ENCODE results near the gene SUMO3. TPM values are rescaled to one million over a fixed set of nuclear protein-coding genes. Genes with fewer than 3 reads are reported as not detected.

SUMO3 gene
- polyA plus RNA-seq, 1 donor (not counting 4 experiments of a cell fraction or from before 2014, with no cell fraction given) = 115 TPM

DNA sequence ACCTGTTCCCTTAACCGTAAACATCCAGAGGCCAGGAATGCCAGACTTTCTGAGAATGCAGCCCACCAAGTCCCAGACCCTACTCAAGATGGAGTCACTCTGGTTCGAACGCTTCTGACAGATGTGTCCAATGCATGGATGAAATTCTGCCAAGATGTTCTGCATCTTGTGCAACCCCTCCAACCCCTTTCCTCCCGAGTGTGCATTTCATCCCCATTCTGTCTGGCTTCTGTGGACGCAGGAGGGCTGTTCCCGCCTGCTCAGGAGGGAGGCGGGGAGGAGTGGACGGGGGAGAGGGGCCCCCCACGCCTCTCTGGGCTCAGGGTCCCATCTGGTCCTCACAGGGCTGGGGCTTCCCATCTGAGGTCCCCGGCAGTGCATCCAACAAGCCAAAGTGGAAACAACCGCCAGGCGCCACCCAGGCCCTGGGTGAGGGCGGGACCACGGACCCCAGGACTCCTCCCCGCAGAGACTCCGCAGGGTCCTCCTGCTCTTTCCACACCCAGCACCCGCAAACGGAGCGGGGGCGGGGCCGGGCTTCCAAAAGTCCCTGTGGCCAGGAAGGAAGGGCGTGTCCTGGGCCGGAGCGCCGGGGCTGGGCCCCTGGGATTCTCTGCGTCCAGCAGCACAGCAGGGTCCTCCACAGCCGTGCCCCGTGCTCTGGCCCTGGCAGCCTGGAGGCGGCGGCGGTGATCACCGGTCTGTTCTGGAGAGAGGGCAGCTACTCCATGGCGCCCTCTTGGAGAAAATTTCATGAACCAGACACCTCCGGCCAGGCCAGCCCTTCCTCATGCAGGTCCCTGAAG, 27.8 kb upstream of the SUMO3 start:
- Histone ChIP-seq H3K9ac (ENCODE audit: control insufficient read depth, extremely low read depth, insufficient read depth, low read length) (peak overlapping the region; percentile 56), H3K9me1 (ENCODE audit: control insufficient read depth, extremely low read depth, insufficient read depth, low read length) (no peaks in the 10 kb centered on the region), H2AFZ (ENCODE audit: control insufficient read depth, low read length) (peak overlapping the region; percentile 56), H3K4me2 (ENCODE audit: control insufficient read depth, extremely low read depth, insufficient read depth, low read depth, low read length) (peak overlapping the region; percentile 92), H3K36me3 (ENCODE audit: control insufficient read depth in 2 of 2, extremely low read depth in 1 of 2, insufficient read depth in 2 of 2, low read length in 2 of 2) (peaks cover 10 to 16% of the 10 kb centered on the region in 2 experiments), H3K4me3 (ENCODE audit: control insufficient read depth in 2 of 3, extremely low read depth in 1 of 3, insufficient read depth in 2 of 3, low read depth in 1 of 3, low read length in 3 of 3) (peak overlapping the region; percentile 7 to 62 (median 49)), H3K27ac (ENCODE audit: control insufficient read depth, insufficient read depth, low read length) (no peak overlapping the region), H3K9me3 (ENCODE audit: control insufficient read depth, low read depth, low read length) (no peaks in the 10 kb centered on the region), H3K79me2 (ENCODE audit: control insufficient read depth, insufficient read depth, low read length) (no peaks in the 10 kb centered on the region), H4K20me1 (ENCODE audit: control insufficient read depth, extremely low read depth, insufficient read depth, low read length) (no peaks in the 10 kb centered on the region), H3K27me3 (ENCODE audit: control insufficient read depth, extremely low read depth, insufficient read depth, low read length) (peaks cover 15% of the 10 kb centered on the region), H3K4me1 (ENCODE audit: control insufficient read depth, extremely low read depth, insufficient read depth, low read length) (peaks cover 13% of the 10 kb centered on the region)
- TF ChIP-seq, protein P1, sequence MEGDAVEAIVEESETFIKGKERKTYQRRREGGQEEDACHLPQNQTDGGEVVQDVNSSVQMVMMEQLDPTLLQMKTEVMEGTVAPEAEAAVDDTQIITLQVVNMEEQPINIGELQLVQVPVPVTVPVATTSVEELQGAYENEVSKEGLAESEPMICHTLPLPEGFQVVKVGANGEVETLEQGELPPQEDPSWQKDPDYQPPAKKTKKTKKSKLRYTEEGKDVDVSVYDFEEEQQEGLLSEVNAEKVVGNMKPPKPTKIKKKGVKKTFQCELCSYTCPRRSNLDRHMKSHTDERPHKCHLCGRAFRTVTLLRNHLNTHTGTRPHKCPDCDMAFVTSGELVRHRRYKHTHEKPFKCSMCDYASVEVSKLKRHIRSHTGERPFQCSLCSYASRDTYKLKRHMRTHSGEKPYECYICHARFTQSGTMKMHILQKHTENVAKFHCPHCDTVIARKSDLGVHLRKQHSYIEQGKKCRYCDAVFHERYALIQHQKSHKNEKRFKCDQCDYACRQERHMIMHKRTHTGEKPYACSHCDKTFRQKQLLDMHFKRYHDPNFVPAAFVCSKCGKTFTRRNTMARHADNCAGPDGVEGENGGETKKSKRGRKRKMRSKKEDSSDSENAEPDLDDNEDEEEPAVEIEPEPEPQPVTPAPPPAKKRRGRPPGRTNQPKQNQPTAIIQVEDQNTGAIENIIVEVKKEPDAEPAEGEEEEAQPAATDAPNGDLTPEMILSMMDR (optimal IDR thresholded peaks at IDR 0.05 in 1 of 3, IDR thresholded peaks at IDR 0.05 in 1 of 3, conservative IDR thresholded peaks at IDR 0.05 in 1 of 3; ENCODE audit: extremely low read depth in 1 of 3, insufficient read depth in 2 of 3, low read length in 3 of 3) = peak; percentile 36 to 63 (median 53)
- TF ChIP-seq EZH2 (IDR thresholded peaks at IDR 0.05; ENCODE audit: low read length) = no peak
- dilution Hi-C loops (cut with MboI; ENCODE audit: extremely low pct_ligation_motif_present, low sequenced_read_pairs) = no loop called here
- FAIRE-seq = no peak
- no peak for DNase-seq (ENCODE audit: low read depth, low spot score)

DNA sequence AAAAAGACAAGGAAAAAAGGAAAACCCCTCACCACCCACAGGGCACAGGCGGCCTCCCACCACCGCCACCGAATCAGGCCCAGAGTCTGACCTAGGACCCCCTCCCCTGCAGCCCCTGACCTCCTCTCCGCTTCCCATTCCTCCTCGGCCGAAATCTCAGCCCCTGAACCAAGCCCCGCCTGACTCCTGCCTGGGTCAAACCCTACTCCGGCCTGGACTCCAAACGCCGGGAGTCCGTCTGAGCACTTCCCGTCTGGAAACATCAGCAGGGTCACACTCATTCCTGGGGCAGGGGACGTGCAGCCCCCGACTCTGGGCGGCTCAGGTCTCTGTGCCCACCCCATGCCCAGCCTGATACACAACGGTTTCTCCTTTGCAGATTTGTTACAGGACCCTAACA, 26.4 kb upstream of the SUMO3 start:
- no peak overlapping the region for H3K9ac ChIP-seq (ENCODE audit: control insufficient read depth, extremely low read depth, insufficient read depth, low read length)
- H3K4me2 ChIP-seq (ENCODE audit: control insufficient read depth, extremely low read depth, insufficient read depth, low read depth, low read length) = no peak overlapping the region
- no peak overlapping the region for H2AFZ ChIP-seq (ENCODE audit: control insufficient read depth, low read length)
- H4K20me1 ChIP-seq (ENCODE audit: control insufficient read depth, extremely low read depth, insufficient read depth, low read length) = no peaks in the 10 kb centered on the region
- no peak for TF ChIP-seq EZH2 (IDR thresholded peaks at IDR 0.05; ENCODE audit: low read length)
- TF ChIP-seq, protein P1 (optimal IDR thresholded peaks at IDR 0.05 in 1 of 3, IDR thresholded peaks at IDR 0.05 in 1 of 3, conservative IDR thresholded peaks at IDR 0.05 in 1 of 3; ENCODE audit: extremely low read depth in 1 of 3, insufficient read depth in 2 of 3, low read length in 3 of 3) = no peak
- dilution Hi-C loops (cut with MboI; ENCODE audit: extremely low pct_ligation_motif_present, low sequenced_read_pairs) = no loop called here
- H3K27ac ChIP-seq (ENCODE audit: control insufficient read depth, insufficient read depth, low read length) = no peak overlapping the region
- H3K9me3 ChIP-seq (ENCODE audit: control insufficient read depth, low read depth, low read length) = no peaks in the 10 kb centered on the region
- H3K36me3 ChIP-seq (ENCODE audit: control insufficient read depth in 2 of 2, extremely low read depth in 1 of 2, insufficient read depth in 2 of 2, low read length in 2 of 2) = peaks cover 1 to 5% of the 10 kb centered on the region in 2 experiments
- H3K79me2 ChIP-seq (ENCODE audit: control insufficient read depth, insufficient read depth, low read length) = no peaks in the 10 kb centered on the region
- H3K4me1 ChIP-seq (ENCODE audit: control insufficient read depth, extremely low read depth, insufficient read depth, low read length) = peaks cover 13% of the 10 kb centered on the region
- H3K27me3 ChIP-seq (ENCODE audit: control insufficient read depth, extremely low read depth, insufficient read depth, low read length) = peaks cover 15% of the 10 kb centered on the region
- FAIRE-seq (no peak), DNase-seq (ENCODE audit: low read depth, low spot score) (no peak)
- no peak overlapping the region for H3K4me3 ChIP-seq (ENCODE audit: control insufficient read depth in 2 of 3, extremely low read depth in 1 of 3, insufficient read depth in 2 of 3, low read depth in 1 of 3, low read length in 3 of 3)
- H3K9me1 ChIP-seq (ENCODE audit: control insufficient read depth, extremely low read depth, insufficient read depth, low read length) = no peaks in the 10 kb centered on the region
